ENCODE data around the gene S100A4.
"Not testable (repeated sequence)": the region's sequence is repeated elsewhere in the genome, so short reads cannot be mapped to it uniquely, and the experiment has no call there.

Gene S100A4

DNA sequence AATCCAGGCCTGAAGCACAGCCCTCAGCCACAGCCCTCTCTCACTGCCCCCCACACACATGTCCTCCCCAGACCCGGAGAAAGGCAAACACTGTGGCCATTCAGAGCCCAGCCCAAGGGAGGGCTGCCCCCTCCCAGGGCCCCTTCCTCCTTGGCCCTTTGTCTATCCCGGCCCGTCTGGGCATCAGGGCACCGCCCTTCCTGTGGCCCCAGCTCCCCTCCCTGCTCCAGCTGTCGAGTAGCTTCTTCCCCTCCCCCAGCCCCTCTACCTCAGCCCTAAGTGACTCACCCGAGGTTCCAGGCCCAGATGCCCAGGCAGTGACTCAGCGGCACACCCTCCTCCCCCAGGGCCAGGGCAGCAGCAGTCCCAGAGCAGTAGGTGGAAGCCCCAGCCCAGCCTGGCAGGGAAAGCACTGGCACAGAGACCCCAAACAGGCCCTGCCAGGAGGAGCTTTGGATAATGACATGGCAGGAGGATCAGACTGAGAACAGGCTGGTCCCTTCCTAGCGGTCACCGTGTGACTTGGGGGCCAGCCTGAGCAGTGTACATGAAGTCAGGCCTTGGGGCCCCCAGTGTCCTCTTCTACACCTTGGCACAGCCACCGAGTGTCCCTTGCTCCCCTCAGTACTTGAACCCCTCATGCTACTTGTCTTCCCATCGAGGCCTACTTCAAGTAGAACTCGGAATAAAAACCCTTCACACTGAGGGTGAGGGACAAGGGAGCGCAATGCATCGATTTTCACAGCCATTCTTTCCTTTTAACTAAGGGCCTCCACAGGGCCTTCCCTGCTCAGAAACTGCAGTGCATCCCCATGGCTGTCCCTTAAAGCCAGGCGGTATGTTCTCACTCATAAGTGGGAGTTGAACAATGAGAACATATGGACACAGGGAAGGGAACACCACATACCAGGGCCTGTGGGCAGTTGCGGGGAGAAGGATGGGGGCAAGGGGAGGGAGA lies 21.1 kb upstream of the S100A4 start:
- peak; percentile 98 for DNase-seq

DNA sequence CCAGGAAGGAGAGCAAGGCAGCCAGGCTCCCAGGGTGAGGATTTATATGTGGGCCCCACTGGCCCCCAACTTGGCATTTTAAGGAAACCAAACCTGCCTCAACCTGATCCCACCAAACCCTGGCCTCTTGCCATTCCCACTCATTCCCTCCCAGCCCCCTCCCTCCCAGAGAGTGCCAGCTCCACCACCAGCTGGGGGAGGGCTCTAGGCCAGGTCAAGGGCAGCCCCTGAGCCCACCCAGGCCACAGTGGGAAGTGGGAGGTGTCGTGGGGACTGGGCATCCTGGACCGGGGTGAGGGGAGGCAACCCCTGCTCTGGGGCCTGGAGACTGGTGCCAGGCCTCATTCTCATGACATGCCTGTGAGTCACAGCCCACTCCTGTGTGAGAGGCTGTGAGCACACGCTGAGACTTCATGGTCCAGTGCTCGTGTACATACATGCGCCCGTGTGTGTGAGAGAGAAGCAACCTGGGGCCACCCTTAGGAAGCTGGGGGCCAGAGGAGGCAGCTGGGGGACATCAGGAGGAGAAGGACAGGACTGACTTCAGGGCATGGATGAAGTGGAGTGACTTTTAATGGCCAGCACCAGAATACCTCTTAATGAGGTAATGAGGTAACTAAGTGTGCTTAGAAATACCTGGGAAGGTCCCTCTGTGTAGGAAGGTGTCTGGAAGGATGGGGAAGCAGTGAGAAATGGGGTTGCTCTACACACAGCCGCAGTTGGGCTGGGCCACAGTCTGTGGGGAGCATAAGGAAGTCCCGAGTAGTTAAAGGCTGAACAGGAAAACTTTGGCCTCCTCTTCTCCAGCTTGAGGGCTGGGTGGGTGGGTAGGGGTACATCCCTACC lies 20.1 kb upstream of the S100A4 start, which contains the start of gene S100A2:
Gene S100A2 (minus strand): TSS at position 316 of the 846 bp plus-strand sequence. CDS start 1,967 bp downstream, outside the sequence.
- peak; percentile 81 for DNase-seq

DNA sequence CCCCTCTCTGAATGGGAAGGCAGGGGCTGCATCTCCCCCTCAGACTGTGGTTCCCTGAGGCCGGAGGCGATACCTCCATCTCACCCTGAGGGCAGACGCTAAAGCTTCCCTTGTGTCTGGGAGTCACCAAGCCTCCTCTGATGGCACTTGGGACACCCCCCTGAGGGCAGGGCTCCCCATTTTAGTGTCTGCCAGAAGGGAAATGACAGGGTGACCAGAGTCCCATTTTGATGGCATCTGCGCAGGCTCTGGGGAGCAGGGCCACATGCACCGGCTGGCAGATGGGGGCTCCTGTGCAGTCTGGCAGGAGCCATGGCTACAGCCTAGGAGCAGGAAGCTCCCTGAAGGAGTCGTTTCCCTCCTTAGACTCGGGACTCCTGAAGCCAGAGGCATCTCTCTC lies 18.4 kb upstream of the S100A4 start:
- DNase-seq, result no peak

DNA sequence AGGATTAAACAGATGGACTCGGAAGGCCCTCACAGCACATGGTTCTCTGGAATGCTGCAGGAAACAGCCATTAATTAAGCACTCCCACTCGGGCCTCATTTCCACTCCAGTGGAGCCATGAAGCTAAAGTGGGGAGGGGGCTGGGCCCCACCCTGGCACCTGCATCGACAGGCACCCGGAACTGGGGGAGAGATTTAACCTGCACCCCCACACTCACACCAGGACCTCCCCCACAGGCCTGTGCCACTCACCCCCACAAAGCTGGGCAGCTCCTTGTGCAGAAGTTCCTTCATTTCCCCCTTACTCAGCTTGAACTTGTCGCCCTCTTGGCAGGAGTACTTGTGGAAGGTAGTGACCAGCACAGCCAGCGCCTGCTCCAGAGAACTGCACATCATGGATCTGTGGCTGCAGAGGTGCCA lies 17.9 kb upstream of the S100A4 start:
- DNase-seq, result no peak

DNA sequence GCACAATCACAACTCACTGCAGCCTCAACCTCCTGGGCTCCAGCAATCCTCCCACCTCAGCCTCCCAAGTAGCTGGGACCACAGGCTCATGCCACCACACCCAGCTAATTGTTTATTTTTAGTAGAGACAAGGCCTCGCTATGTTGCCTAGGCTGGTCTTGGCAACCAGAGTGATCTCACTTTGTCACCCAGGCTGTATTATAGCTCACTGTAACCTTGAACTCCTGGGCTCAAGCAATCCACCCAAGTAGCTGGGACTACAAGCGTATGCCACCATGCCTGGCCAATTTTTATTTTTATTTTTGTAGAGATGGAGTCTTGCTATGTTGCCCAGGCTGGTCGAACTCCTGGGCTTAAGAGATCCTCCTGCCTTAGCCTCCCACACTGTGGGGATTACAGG lies 16.4 kb upstream of the S100A4 start:
- DNase-seq, result not testable (repeated sequence)

DNA sequence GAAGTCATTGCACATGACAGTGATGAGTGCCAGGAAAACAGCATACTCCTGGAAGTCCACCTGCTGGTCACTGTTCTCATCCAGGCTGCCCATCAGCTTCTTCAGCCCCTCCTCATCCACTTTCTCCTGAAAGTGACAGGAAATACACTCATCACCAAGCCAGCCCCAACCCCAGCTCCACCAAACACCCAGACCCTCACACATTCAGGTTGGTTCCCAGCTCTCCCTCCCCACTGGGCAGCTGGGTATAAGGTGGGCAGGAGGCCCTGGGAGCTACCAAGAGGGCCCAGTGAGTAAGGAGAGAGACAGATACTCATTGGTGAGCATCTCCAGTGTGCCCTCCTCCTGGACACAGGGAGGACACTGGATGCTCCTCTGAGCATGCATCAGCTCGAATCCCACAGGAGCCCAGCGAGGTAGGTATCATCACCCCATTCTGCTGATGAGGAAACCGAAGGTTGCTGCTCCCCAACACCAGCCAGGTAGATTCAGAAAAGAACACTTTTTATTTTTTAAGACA lies 15.9 kb upstream of the S100A4 start:
- DNase-seq, result no peak

DNA sequence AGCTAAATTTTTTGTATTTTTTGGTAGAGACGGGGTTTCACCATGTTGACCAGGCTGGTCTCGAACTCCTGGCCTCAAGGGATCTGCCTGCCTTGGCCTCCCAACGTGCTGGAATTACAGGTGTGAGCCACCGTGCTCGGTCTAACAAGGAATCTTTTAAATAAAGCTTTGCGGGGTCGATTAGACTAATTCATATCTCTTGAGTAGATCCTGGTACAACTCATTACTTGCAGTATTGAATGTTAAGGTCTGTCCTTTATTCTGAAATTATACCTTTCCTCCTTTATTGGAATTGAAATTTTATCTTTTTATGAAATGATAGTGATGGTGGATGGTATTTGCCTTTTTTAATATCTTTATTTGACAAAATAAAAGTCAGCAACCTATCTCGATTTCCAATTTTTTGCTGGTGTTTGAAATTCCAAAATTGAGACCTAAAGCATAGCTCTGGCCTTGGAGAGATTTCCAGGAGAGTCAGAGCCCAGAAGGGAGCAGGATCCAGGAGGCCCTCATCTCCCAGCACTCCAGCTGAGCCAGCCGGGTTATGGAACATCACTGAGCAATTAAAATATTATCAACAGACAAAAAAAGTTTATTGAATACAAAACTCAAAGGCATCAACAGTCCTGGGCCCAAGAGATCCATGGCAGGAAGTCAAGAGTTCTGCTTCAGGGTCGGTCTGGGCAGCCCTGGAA lies 15.3 kb upstream of the S100A4 start:
- no peak for DNase-seq

DNA sequence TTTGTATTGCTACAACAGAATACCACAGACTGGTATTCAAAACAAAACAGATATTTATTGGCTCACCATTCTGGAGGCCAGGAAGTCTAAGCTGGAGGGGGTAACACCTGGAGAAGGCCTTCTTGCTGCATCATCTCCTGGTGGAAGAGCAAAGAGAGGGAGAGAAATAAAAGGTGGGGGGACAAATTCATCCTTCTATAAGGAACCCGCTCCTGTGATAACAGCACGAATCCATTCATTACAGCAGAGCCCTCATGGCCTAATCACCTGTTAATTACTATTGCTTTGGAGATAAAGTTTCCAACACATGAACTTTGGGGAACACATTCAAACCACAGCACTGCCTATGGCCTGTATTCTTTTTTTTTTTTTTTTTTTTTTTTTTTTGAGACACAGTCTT lies 14.6 kb upstream of the S100A4 start:
- DNase-seq, result no peak

DNA sequence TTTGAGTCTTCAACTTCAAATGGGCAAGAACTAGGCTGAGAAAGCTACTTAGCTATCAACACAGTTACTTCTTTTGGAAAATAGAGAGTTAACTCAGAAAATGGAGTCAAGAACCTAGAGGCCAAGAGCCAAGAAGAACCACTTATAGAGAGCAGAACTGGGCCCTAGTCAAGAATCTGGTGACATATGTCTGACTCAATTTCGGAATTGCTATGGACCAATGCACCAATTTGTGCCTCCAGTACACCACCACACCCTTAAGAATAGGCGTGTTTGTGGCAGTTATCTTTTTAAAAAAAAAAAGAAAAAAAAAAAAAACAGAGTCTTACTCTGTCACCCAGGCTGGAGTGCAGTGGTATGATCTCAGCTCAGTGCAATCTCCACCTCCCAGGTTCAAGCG lies 12.3 kb upstream of the S100A4 start:
- DNase-seq, result no peak

DNA sequence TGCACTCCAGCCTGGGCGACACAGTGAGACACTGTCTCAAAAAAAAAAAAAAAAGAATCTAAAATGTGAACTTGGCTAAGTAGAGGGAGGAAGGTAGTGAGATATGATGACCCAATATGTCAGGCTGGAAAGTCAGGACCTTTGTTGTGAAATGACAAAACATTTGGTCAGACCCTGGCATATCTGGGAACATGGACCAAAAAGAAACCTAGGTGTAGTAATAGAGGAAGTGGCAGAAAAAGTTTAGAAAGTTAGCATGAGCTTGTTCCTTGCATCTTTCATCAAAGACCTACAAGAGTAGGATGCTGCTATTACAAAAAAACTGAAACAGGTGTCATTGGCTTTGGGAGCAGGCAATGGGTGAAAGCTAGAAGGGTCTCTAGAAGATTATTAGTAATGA lies 10.7 kb upstream of the S100A4 start:
- no peak for DNase-seq

DNA sequence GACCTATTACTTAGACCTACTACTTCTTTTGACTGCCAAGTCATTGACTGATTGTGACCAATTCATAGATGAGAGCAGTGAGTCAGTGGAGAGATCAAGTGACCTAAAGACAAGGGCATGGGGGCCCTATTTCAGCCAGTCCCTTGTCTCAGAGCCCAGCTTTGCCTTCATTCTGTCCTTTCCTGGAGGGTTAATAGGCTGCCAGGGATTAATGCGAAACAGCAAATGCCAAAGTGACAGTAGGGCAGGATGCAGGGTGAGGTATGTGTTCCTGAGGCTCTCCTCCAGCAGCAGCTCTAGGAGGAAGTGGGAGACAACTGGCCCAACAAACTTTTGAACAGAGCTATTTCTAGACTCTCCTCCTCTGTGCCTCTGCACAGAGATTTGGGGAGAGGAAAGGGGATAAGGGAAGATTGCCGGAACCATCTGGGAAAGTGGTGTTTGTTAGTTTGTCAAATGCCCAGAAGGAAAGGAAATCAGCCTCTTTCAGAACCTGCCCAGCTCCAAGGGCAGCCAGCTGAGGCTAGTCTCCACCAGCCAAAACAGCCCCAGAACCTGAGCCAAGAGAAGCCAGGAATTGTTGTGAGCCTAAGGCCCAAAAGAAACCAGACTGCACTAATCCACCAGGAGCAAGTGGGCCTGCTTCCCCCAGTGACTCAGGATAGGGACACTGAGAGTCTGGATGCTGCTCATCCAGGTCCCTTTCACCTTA lies 8.4 kb upstream of the S100A4 start:
- DNase-seq, result no peak

DNA sequence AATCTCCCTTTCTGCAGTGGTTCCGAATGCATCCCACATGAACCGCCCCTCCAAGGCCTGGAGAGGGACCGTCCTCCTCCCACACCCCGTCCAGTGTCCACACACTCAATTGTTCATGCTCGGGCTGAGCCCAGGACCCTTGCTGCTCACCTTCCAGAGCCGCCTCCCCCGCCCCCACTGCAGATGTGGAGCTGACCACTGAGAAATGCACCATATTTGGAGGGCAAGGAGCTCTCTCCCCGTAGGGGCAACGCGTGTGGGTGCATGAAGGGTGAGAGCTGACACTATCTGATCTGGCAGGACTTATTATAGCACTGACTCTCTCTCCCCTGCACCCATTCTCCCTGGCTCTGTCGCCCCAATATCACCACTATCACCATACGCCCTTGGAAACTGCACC lies 7.5 kb upstream of the S100A4 start:
- DNase-seq, result no peak

DNA sequence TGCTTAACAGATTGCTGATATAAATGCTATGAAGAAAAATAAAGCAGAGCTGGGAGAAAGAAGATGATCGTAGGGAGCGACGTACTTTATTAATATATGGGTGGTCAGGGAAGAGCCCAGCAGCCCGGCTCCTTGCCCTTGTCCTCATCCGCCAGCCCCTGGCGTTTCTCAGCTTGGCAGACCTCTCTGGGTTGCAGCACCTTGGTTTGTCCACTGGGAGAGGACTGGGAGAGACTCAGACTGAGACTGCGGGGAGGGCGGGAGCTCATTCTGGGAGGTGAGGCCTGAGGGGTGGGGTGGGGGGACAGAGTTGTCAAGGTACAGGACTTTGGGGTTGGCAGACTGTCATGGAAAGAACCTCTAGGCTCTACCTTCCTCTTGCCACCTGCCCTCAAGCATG lies 6.7 kb upstream of the S100A4 start:
- no peak for DNase-seq

DNA sequence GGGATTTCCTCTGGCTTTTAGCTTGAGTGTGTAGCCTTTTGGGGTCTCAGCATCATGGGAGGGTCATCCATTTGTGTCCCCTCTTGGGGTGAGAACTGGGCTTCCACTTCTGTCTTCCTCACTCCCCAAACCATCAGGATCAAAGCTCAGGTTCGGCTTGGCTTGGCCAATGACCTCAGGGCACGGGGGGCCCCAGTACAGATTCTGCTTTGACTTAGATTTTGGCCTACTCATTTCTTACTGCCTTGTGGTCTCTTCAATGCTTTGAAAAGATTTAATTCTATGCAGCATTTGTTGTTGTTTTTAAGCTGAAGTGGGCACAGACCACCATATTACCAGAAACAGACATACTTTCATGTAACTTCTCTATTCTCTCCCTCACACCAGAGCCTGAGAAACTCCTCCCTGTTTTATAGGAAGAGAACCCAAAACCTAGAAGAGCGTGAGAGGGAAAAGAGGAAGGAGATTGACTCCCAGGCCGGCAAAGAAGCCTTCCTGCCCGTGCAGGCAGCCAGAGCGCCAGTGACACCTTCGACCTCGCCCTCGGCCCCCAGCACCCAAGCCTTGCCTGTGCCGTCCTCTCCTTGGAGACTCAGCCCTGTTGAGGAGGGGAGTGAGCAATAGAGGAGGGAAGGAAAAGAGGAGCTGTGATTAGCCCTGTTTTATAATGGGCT lies 5.4 kb upstream of the S100A4 start:
- DNase-seq, result no peak

DNA sequence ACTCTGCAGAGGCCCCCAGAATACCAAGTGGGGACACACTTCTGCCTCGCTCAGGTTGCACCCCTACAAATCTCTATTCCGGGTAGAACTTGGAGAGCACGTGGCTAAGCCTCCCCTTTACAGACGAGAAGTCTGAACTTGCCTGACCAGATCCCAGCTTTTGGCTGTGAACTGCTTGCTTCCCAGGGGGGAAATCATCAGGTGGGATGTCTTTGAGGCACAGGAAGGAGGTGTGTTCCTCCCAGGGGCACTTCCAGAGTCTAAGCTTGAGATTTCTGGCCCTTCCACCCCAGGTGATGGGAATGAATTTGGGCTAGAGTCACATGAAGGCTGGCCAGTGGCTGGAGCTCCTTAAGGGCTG lies 4.8 kb upstream of the S100A4 start:
- DNase-seq, result no peak

DNA sequence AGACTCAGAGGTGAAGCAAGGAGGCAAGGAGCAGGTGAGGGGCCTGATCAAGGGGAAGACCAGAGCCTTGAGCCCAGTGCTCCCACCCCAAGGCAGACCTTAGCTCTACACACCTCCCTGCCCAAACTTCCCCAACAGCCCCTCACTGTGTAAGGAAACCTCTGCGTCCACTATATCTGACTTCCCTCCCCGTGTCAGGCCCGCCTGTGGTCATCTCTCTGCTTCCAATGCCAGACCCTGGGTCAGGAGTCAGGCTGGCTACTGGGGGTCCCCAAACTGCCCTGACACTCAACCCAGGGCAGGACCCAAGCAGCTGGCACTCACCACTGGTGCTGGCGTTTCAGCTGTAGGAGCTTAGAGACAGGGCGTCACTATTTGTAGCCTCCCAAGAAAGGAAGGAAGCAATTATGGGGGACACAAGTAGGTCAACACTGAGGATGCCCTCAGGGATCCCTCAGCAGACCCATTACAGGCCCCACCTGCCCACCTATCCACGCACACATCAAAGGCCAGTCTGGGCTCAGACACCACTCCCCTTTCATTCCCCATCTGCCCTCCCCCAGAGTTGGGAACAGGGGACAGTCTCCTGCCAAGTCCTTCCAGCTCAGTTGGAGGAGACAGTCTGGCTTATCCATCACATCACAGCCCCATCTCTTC lies 4.3 kb upstream of the S100A4 start:
- DNase-seq, result no peak

DNA sequence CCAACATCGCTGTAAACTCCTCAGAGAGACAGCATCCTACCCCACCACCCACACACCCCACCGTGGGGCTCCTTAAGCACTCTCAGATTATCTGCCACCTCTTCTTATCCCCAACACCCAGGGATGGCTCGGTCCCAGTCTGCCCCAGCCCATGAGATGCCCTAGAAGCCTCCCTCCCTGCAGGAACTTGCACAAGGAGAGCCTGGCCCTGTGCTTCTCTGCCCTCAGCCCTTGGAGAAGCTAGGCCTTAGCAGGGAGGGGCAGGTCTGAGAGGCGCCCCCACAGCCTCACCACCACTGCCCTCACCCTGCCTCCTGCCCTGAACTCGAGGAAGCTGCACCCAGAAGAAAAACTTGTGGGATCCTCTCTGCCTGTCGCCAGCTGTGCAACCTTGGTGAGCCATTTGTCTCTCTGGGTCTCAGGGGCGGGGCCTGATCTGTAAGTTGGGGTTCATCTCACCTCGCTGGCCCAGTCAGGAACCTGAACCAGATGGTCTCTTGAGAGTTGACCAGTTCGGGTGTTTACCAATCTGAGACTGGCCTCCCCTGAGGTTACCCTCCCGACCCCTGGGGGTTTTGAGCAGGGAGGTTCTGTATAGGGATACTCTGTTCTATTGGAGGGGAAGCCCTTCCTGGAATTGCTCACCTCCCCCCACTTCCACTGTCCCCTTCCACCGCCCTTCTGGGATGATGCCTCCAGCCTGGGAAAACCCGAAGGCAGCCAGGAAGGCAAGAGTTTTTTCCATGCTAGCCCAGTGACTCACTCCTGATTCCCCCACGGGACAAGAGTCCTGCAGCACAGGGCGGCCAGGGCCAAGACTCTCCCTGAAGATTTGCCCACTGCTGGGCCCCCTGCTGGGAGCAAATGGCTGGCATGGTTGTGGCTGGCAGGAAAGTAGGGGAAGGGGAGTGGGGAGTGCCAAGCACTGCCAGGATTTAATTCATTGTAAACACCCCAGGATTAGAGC lies 3.4 kb upstream of the S100A4 start, which contains the start of gene S100A3:
Gene S100A3 (minus strand): TSS at position 537 of the 967 bp plus-strand sequence. CDS start 773 bp downstream, outside the sequence.
- no peak for DNase-seq

DNA sequence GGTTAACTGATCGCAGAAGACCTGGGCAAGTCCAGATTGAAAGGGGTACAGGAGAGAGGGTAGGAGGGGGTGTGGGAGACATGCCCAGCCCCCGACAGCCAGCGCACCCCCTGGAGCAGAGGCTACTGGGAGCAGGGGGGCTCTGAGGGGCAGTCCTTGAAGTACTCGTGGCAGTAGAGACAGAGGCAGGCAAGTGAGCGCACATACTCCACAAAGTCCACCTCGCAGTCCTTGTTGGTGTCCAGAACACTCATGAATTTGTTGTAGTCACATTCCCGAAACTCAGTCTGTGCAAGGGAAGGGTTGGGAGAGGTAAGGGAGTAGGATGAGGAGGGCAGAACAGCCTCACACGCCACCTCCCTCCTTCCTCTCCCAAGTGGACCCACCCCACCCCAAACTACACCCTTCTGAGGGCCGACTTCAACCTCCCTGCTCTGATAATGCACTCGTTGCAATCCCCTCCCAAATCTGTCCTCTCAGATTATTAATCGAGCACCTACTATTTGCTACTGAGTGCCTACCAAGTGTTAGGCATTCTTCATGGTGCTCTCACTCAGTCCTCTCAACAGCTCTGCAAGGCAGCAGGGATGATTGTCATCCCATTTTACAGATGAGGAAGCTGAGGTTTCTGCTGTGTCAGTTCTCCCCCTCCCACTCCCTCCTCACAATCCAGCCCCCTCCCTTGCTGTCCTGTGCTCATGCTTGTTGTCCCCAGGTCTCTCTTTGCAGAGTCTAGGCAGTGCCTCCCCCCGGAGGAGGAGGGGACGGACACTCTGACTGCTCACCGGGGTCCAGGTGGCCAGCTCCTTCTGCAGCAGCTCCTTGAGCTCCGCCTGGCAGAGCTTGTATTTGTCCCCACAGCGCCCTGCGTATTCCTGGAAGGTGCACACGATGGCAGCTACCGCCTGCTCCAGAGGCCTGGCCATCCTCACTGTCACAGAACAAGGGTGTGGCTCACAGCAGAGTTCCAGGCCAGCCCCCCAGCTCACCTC lies 2.2 kb upstream of the S100A4 start:
- DNase-seq, result no peak
